ENCODE data around the gene MMP24OS. TPM values are rescaled to one million over a fixed set of nuclear protein-coding genes. Genes with fewer than 3 reads are reported as not detected.
A peak's percentile ranks its signal among the peaks of the same experiment; 100 is the strongest.

Gene MMP24OS
- total and polyA plus RNA-seq, 5 experiments from 2014 or later: 7.6 to 85.9 (median 12.3) TPM

DNA sequence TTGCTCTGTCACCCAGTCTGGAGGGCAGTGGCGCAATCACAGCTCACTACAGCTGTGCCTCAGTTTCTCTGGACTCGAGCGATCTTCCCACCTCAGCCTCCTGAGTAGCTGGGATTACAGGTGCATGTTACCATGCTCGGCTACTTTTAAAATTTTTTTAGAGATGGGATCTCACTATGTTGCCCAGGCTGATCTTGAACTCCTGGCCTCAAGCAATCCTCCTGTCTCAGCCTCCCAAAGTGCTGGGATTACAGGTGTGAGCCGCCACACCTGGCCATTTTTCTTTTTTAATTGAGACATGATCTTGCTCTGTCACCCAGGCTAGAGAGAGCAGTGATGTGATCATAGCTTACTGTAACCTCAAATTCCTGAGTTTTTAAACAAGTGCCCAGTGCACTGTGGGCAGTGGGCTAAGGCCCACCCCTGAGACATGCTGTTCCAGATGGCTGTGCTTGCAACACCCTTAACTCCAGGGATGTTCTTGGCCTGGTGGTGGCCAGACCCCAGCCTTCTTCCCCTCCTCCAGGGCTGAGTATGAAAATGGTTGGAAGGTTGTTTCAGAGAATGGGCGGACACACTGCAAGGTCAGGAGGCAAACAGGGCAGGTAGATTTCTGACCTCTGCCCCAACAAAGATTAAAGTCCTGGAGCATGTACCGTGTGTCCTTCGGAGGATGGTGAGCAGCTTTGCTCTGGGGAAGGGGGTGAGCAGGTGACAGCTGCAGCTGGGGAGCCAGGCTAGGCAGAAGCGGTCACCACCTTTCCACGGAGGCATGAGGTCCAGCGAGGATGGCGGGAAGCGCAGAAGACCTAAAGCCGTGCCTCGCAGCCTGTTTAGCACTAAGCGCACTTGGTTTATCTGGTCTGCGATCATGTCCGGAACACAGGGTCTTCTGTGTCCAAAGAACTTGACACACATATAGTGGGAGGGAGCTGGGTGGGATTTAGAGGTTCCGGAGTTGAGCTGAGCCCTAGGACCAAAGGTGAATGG is 15.7 kb upstream of the MMP24OS start:
- ATAC-seq (no peak), DNase-seq (no peak)
- Mint-ChIP-seq H3K36me3 (no peaks in the 10 kb centered on the region), H3K9me3 (no peaks in the 10 kb centered on the region), H3K27ac (no peak overlapping the region), H3K4me3 (no peak overlapping the region), H3K4me1 (peaks cover 0 to under 1% (median 0%) of the 10 kb centered on the region in 4 donors), H3K27me3 (no peaks in the 10 kb centered on the region)
- POLR2A ChIA-PET: interaction anchor here (0.9 kb wide), 1 partner anchor 15 kb away, joined by 3 read pairs; the partner anchor contains the start of gene MMP24OS

DNA sequence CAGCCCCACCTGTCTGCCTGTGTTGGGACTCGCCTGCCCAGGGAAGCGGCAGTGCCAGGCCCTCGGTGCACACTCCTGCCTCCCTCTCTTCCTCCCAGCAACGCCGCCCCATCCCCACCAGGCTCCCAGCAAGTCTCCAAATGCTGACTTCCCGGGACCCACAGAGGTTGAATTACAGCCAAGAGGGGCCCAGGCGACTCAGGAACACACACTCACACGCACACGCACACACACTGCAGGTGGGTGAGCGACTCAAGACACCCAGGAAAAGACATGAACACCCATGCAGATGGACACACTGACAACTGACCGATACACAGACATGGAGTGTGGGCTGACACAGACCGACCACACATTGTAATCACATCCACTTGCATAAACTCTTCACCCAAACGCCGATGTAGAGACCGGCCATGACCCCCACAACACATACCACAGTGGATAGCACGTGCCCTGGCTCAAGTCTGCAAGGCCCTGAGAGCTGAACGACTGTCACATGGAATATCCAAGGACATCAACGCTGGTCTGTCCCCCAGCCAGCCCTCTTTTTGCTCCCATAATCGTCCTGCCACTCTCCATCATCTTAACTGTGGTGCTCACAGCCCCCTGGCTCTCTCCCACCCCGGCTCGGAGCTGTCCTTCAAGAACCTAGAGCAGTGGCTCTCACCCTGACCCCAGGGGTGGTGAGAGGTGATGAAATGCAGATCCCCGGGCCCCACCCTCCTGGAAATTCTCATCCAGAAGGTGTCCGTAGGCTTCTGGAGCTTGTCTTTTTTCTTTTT is 14.8 kb upstream of the MMP24OS start:
- Mint-ChIP-seq H3K4me3 (no peak overlapping the region), H3K36me3 (no peaks in the 10 kb centered on the region), H3K9me3 (no peaks in the 10 kb centered on the region), H3K4me1 (no peaks in the 10 kb centered on the region), H3K27ac (peak overlapping the region in 1 of 10 donors; percentile 62), H3K27me3 (no peaks in the 10 kb centered on the region)
- DNase-seq (no peak), ATAC-seq (no peak)
- POLR2A ChIA-PET: interaction anchor here (0.6 kb wide), 1 partner anchor 15 kb away, joined by 3 read pairs; the partner anchor contains the start of gene MMP24OS

GRCh38 chr20:35291654-35292503 is 14.0 kb upstream of the MMP24OS start, which contains the start of gene FAM83C:
TSS of gene FAM83C (minus strand) at chr20:35292425. CDS start at chr20:35292304, 121 bp downstream.
- H3K4me3 Mint-ChIP-seq: no peak within 1 kb of the TSS
- H3K36me3 Mint-ChIP-seq: no peaks in the 10 kb centered on the region
- H3K27me3 Mint-ChIP-seq: no peaks in the 10 kb centered on the region
- no peak for ATAC-seq
- POLR2A ChIA-PET: interaction anchor here (0.6 kb wide), 1 partner anchor 14 kb away, joined by 3 read pairs; the partner anchor contains the start of gene MMP24OS
- DNase-seq: no peak
- H3K9me3 Mint-ChIP-seq: no peaks in the 10 kb centered on the region
- H3K27ac Mint-ChIP-seq: peak within 1 kb of the TSS in 1 of 10 donors; percentile 62
- H3K4me1 Mint-ChIP-seq: no peaks in the 10 kb centered on the region

GRCh38 chr20:35290887-35291417 is 13.0 kb upstream of the MMP24OS start:
- Mint-ChIP-seq H3K9me3 (no peaks in the 10 kb centered on the region), H3K27me3 (no peaks in the 10 kb centered on the region), H3K4me3 (no peak overlapping the region), H3K4me1 (peaks cover 0 to 2% (median 2%) of the 10 kb centered on the region in 4 donors), H3K36me3 (no peaks in the 10 kb centered on the region), H3K27ac (peak overlapping the region in 1 of 10 donors; percentile 12)
- POLR2A ChIA-PET: interaction anchor here (0.6 kb wide), 1 partner anchor 1094 kb away, joined by 3 read pairs; no protein-coding TSS in a partner anchor
- DNase-seq (no peak), ATAC-seq (no peak)

DNA sequence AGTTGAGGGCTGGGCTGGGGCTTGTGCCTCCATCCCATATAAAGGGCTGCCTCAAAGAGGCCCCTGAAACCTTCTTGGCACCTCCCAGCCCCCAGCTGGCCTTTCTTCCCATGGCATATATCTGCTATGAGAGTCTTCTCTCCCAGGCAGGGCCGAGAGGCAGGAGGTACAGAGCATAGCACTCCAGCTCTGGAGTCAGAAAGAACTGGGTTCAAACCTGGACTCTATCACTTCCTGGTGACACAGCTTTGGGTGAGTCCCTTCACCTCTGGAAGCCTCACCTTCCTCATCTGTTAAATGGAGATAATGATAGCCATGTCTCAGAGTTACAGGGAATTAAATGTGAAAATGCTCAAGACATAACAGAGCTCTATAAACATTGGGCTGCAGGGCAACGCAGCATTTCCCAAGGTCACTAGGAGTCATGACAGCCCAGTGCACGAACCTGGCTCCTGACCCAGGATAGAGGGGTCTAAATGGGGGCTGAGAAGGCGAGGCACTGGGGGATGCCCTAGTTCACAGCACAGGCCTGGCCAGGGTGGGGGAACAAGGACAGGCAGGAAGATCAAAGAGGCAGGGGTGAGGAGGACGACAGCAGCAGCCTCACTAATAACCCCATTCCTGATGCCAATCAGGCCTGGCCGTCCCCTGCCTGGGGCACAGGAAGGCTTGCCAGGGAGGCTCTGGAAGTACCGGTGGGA is 12.4 kb upstream of the MMP24OS start:
- no peaks in the 10 kb centered on the region for H3K9me3 Mint-ChIP-seq
- DNase-seq: no peak
- no peak overlapping the region for H3K27ac Mint-ChIP-seq

DNA sequence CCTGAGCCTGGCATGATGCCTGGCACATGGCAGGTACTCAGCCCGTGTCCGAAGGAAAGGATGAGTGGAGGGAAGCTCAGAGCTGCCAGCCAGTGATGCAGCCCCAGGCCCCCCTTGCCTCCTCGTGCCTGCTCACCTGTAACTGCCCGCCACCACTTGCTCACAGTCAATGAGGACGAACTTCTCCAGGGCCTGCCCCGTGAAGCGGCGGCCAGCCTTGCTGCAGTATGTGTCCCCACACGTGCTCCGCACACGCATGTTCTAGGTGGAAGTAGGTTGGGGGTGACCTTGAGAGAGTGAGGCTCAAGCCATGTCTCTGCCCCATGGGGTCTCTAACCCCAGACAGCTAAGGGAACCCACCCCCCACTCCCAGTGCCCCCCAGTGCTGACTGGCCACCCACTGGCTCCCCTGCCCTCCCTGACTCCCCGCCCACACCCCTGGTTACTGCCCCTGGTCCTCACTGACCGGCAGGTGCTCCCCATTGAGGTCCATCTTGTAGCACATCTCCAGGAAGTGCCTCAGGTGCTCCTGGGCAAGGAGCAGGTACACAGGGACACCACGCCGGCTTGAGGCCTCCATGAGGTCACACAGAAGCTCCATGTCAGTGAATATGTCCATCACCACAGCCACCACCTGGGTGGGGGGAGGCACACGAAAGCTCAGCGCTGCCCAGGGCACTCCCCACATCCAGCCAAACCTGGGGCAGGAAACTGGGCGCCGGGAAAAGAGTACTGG is 10.6 kb upstream of the MMP24OS start:
- H3K27me3 Mint-ChIP-seq: no peaks in the 10 kb centered on the region
- H3K27ac Mint-ChIP-seq: no peak overlapping the region
- ATAC-seq (no peak), DNase-seq (no peak)
- POLR2A ChIA-PET: interaction anchor here (0.6 to 1.5 kb wide), 3 partner anchors 9 to 11 kb away, joined by 3 to 5 read pairs (median 3); partner anchors contain the start of gene MMP24OS
- peaks cover 13 to 22% (median 19%) of the 10 kb centered on the region in 4 donors for H3K4me1 Mint-ChIP-seq
- no peak overlapping the region for H3K4me3 Mint-ChIP-seq
- H3K9me3 Mint-ChIP-seq: no peaks in the 10 kb centered on the region
- H3K36me3 Mint-ChIP-seq: no peaks in the 10 kb centered on the region

More for the DNA sequence above, 12.4 kb upstream of the MMP24OS start:
- H3K4me1 Mint-ChIP-seq: peaks cover 3 to 7% (median 6%) of the 10 kb centered on the region in 4 donors
- no peaks in the 10 kb centered on the region for H3K27me3 Mint-ChIP-seq
- H3K36me3 Mint-ChIP-seq: no peaks in the 10 kb centered on the region
- POLR2A ChIA-PET: interaction anchor here (0.6 kb wide), 2 partner anchors 607 to 1094 kb away, joined by 3 to 7 read pairs; no protein-coding TSS in a partner anchor
- ATAC-seq: no peak
- peak overlapping the region in 1 of 10 donors; percentile 29 for H3K4me3 Mint-ChIP-seq

- H3K4me3 Mint-ChIP-seq: peak overlapping the region in 1 of 10 donors; percentile 29
- H3K27me3 Mint-ChIP-seq: no peaks in the 10 kb centered on the region
- no peaks in the 10 kb centered on the region for H3K9me3 Mint-ChIP-seq
- H3K36me3 Mint-ChIP-seq: peaks cover 0 to 2% (median 0%) of the 10 kb centered on the region in 3 donors
- peaks cover 17 to 27% (median 23%) of the 10 kb centered on the region in 4 donors for H3K4me1 Mint-ChIP-seq
- DNase-seq: peak in 1 of 10 donors; percentile 47
- no peak overlapping the region for H3K27ac Mint-ChIP-seq
- POLR2A ChIA-PET: interaction anchor here (0.6 to 1.5 kb wide), 2 partner anchors 9 to 10 kb away, joined by 3 to 5 read pairs; partner anchors contain the start of gene MMP24OS
- ATAC-seq: no peak
Observed at GRCh38 chr20:35287509-35288324, 9.8 kb upstream of the MMP24OS start.

DNA sequence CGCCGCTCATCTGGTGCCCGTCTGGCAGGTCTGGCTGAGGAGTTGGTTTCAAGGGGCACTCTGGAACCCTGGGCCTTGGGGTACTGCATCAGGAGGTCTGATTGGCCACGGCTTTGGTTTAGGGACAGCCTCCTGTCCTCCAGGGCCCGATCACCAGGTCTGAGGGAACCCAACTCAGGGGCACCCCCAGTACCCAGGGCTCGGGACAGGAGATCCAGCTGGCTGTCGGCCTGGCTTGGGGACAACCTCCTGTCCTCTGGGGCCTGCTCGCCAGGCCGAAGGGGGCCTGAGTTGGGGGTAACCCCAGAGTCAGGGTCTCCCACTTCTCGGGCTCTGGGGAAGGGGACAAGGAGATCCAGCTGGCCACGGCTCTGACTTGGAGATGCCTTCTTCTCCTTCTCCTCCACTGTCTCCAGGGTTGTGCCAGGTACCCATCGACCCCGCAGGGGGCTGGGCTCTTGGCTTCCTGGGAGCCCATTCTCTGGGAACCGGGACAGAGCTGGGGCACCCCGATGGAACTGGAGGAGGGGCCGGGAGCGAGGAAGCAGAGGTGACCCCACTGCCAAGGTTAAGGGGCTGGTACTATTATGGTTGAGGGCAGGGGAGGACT is 9.1 kb upstream of the MMP24OS start:
- POLR2A ChIA-PET: interaction anchor here (1.5 kb wide), 1 partner anchor 9 kb away, joined by 5 read pairs; the partner anchor contains the start of gene MMP24OS
- peak in 1 of 10 donors; percentile 34 for DNase-seq
- Mint-ChIP-seq H3K27me3 (no peaks in the 10 kb centered on the region), H3K27ac (no peak overlapping the region), H3K4me1 (peaks cover 20 to 29% (median 28%) of the 10 kb centered on the region in 4 donors), H3K9me3 (no peaks in the 10 kb centered on the region), H3K36me3 (peaks cover 0 to 8% (median 4%) of the 10 kb centered on the region in 3 donors), H3K4me3 (peak overlapping the region in 1 of 10 donors; percentile 98)
- no peak for ATAC-seq

DNA sequence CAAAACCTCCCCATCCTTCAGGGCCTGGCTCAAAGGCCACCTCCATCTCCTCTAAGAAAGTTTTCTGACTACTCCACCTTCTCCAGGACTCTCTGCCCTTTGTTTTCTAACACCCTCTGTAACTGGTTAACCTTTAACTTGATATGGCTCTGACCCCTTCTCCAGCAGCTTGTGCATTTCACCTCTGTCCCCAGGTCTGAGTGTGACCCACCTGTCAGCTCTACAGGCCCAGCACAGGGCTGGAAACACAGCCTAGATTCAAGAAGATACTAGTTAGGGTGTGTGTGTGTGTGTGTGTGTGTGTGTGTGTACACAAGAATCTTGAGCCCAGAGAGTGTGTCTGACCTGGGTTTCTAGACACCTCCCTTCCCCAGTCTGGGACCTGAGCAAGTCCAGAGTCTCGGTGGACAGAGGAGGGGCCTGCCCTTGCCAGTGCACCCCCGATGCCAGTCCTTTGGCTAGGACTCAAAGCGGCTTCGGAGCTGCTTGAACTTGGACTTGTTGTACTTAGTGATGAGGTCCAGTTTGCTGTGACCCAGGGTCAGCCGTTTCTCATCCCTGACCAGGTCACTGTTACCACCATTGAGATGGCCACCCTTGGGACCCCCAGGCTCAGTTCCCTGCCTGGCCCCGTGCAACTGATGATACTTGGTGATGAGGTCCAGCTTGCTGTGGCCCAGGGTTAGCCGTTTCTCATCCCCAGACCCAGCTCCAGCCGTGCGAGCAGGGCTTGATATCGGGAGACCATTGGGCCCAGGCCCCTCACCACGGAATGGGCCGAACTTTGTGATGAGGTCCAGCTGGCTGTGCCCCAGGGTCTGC is 8.4 kb upstream of the MMP24OS start:
- Mint-ChIP-seq H3K4me1 (peaks cover 20 to 32% (median 29%) of the 10 kb centered on the region in 4 donors), H3K27ac (peak overlapping the region; percentile 49 to 98 (median 87)), H3K27me3 (no peaks in the 10 kb centered on the region), H3K36me3 (peaks cover 0 to 15% (median 5%) of the 10 kb centered on the region in 3 donors), H3K9me3 (no peaks in the 10 kb centered on the region), H3K4me3 (peak overlapping the region; percentile 79 to 98 (median 94))
- peak in 1 of 10 donors; percentile 56 for DNase-seq
- POLR2A ChIA-PET: no interaction called here
- no peak for ATAC-seq

Data from naive thymus-derived CD8-positive, alpha-beta T cell (primary cell).